H9 (cell line): ENCODE measurements around the gene RC3H2. TPM values are rescaled to one million over a fixed set of nuclear protein-coding genes. Genes with fewer than 3 reads are reported as not detected.

Source experiments
- DNase-seq: peaks from one replicate; pipeline ENCODE4 v3.0.0-alpha.2; 2017
- H2AFZ ChIP-seq: one replicate; pipeline ENCODE4 v1.6.1; 2013; ENCODE audit warnings: mild to moderate bottlenecking, low read length, control low read depth, moderate library complexity
- H2AK5ac ChIP-seq: 2 replicates; pipeline ENCODE4 v1.6.1; 2013; ENCODE audit warnings: low read length, control low read depth, mixed read lengths; ENCODE audit not compliant: insufficient read length
- H2BK120ac ChIP-seq: one replicate; pipeline ENCODE4 v1.6.1; 2013; ENCODE audit warnings: low read depth, mild to moderate bottlenecking, low read length, control low read depth, inconsistent platforms; ENCODE audit not compliant: poor library complexity, severe bottlenecking
- H2BK12ac ChIP-seq: 2 replicates; pipeline ENCODE4 v1.6.1; 2013; ENCODE audit warnings: low read length, control low read depth, mixed read lengths, low read depth; ENCODE audit not compliant: insufficient read length
- H2BK15ac ChIP-seq: 2 replicates; pipeline ENCODE4 v1.6.1; 2013; ENCODE audit warnings: low read depth, low read length, control low read depth
- H2BK20ac ChIP-seq: one replicate; pipeline ENCODE4 v1.6.1; 2013; ENCODE audit warnings: low read depth, mild to moderate bottlenecking, low read length, control low read depth, inconsistent platforms; ENCODE audit not compliant: poor library complexity, severe bottlenecking
- H2BK5ac ChIP-seq: 2 replicates; pipeline ENCODE4 v1.6.1; 2013; ENCODE audit warnings: low read length, control low read depth, mixed read lengths; ENCODE audit not compliant: insufficient read length
- H3K14ac ChIP-seq: 2 replicates; pipeline ENCODE4 v1.6.1; 2013; ENCODE audit warnings: low read length, control low read depth; ENCODE audit not compliant: insufficient read depth
- H3K18ac ChIP-seq: 2 replicates; pipeline ENCODE4 v1.6.1; 2013; ENCODE audit warnings: low read depth, mild to moderate bottlenecking, mixed read lengths, low read length, control low read depth; ENCODE audit not compliant: insufficient read length
- H3K23ac ChIP-seq: 2 replicates; pipeline ENCODE4 v1.6.1; 2013; ENCODE audit warnings: low read length, control low read depth, mixed read lengths, low read depth; ENCODE audit not compliant: insufficient read length
- H3K23me2 ChIP-seq: 2 replicates; pipeline ENCODE4 v1.6.1; 2013; ENCODE audit warnings: low read depth, mild to moderate bottlenecking, mixed read lengths, low read length, control low read depth; ENCODE audit not compliant: insufficient read length, poor library complexity, severe bottlenecking
- H3K27ac ChIP-seq: 2 replicates; pipeline ENCODE4 v1.5.1; 2013; ENCODE audit warnings: low read length, control low read depth, mixed read lengths, low read depth; ENCODE audit not compliant: insufficient read length
- H3K27me3 ChIP-seq: 2 replicates; pipeline ENCODE4 v1.6.1; 2013; ENCODE audit warnings: low read length, control low read depth, inconsistent platforms; ENCODE audit not compliant: insufficient read depth
- H3K4ac ChIP-seq: 2 replicates; pipeline ENCODE4 v1.6.1; 2013; ENCODE audit warnings: low read depth, mild to moderate bottlenecking, control low read depth, inconsistent platforms, low read length, moderate library complexity
- H3K4me1 ChIP-seq: 2 replicates; pipeline ENCODE4 v1.6.1; 2013; ENCODE audit warnings: low read length, control low read depth, inconsistent platforms; ENCODE audit not compliant: insufficient read depth
- H3K4me2 ChIP-seq: 2 replicates; pipeline ENCODE4 v1.6.1; 2013; ENCODE audit warnings: low read length, control low read depth, mixed read lengths; ENCODE audit not compliant: insufficient read length, insufficient read depth
- H3K56ac ChIP-seq: 2 replicates; pipeline ENCODE4 v1.6.1; 2013; ENCODE audit warnings: low read depth, mild to moderate bottlenecking, mixed read lengths, low read length, control low read depth; ENCODE audit not compliant: insufficient read length
- H3K79me1 ChIP-seq: 2 replicates; pipeline ENCODE4 v1.6.1; 2013; ENCODE audit warnings: low read depth, mild to moderate bottlenecking, moderate library complexity, low read length, control low read depth, inconsistent platforms; ENCODE audit not compliant: insufficient read depth, poor library complexity, severe bottlenecking
- H3K79me2 ChIP-seq: 2 replicates; pipeline ENCODE4 v1.6.1; 2013; ENCODE audit warnings: low read length, control low read depth, inconsistent platforms; ENCODE audit not compliant: insufficient read depth
- H3K9ac ChIP-seq: 2 replicates; pipeline ENCODE4 v1.6.1; 2013; ENCODE audit warnings: low read length, control low read depth, mixed read lengths; ENCODE audit not compliant: insufficient read length; ENCODE audit errors: extremely low read depth
- H3K9me3 ChIP-seq: one replicate; pipeline ENCODE4 v1.6.1; 2013; ENCODE audit warnings: low read depth, low read length, inconsistent platforms; ENCODE audit not compliant: control insufficient read depth
- H3T11ph ChIP-seq: one replicate; pipeline ENCODE4 v1.6.1; 2013; ENCODE audit warnings: mild to moderate bottlenecking, low read length, control low read depth, inconsistent platforms
- H4K20me1 ChIP-seq: one replicate; pipeline ENCODE4 v1.6.1; 2013; ENCODE audit not compliant: control insufficient read depth, insufficient read length, insufficient read depth
- H4K5ac ChIP-seq: 2 replicates; pipeline ENCODE4 v1.6.1; 2013; ENCODE audit warnings: low read depth, mild to moderate bottlenecking, mixed read lengths, low read length, control low read depth; ENCODE audit not compliant: insufficient read length
- H4K8ac ChIP-seq: replicated peaks from 2 replicates; pipeline ENCODE4 v1.6.1; 2013; ENCODE audit warnings: low read length, control low read depth, mixed read lengths, low read depth; ENCODE audit not compliant: insufficient read length
- H4K91ac ChIP-seq: 2 replicates; pipeline ENCODE4 v1.6.1; 2013; ENCODE audit warnings: low read depth, mild to moderate bottlenecking, moderate library complexity, mixed read lengths, low read length, control low read depth; ENCODE audit not compliant: insufficient read length
- H3K27ac Mint-ChIP-seq, 3 experiments: 2 replicates in 2 of 3; 3 replicates in 1 of 3; pipeline ENCODE4 v1.8.0; 2020 to 2021; ENCODE audit warnings: mixed read lengths in 3 of 3, mild to moderate bottlenecking in 1 of 3, moderate library complexity in 1 of 3
- H3K27me3 Mint-ChIP-seq: 2 replicates; pipeline ENCODE4 v1.8.0; 2021; ENCODE audit warnings: low read depth, mild to moderate bottlenecking, moderate library complexity, mixed read lengths
- H3K36me3 Mint-ChIP-seq, 3 experiments: 2 replicates in 2 of 3; 3 replicates in 1 of 3; pipeline ENCODE4 v1.8.0; 2020 to 2021; ENCODE audit warnings: low read depth in 3 of 3, mixed read lengths in 3 of 3; ENCODE audit not compliant: insufficient read depth in 1 of 3
- H3K4me1 Mint-ChIP-seq, 2 experiments: 2 replicates each; pipeline ENCODE4 v1.8.0; 2020; ENCODE audit warnings: mixed read lengths in 2 of 2
- H3K4me3 Mint-ChIP-seq, 2 experiments: 2 replicates in 1 of 2; 3 replicates in 1 of 2; pipeline ENCODE4 v1.8.0; 2020 to 2021; ENCODE audit warnings: mild to moderate bottlenecking in 2 of 2, mixed read lengths in 2 of 2, moderate library complexity in 1 of 2
- H3K9me3 Mint-ChIP-seq, 2 experiments: 2 replicates in 1 of 2; 3 replicates in 1 of 2; pipeline ENCODE4 v1.8.0; 2020; ENCODE audit warnings: mild to moderate bottlenecking in 2 of 2, mixed read lengths in 2 of 2, moderate library complexity in 1 of 2
- CTCF ChIP-seq: fragments of 200-600 bp; sonication (generic); conservative IDR thresholded peaks from 3 replicates; pipeline ENCODE4 v1.8.0; 2021; ENCODE audit warnings: antibody characterized with exemption, mild to moderate bottlenecking
- WGBS: extraction: QIAGEN DNeasy Blood & Tissue Kit; methylation state at CpG from one replicate; pipeline ENCODE4 v1.1.7; 2013; ENCODE audit warnings: missing lambda C conversion rate, low lambda C conversion rate, mixed read lengths; ENCODE audit not compliant: insufficient read length; ENCODE audit errors: extremely low coverage; 5-methylcytosine and 5-hydroxymethylcytosine counted together
- total RNA-seq: library from RNA; stranded (reverse); gene quantifications from 2 replicates; pipeline ENCODE4 v1.2.1, GENCODE V29; 2021

RC3H2 gene
- total RNA-seq, 1 experiment from 2014 or later, result 49.0 TPM

- DNase-seq, result no peak
- Mint-ChIP-seq H3K4me1 (peaks cover 0 to 2% of the 10 kb centered on the region in 2 experiments; a peak in 2 of 4 replicates), H3K9me3 (no peaks in the 10 kb centered on the region), H3K27ac (no peak overlapping the region), H3K27me3 (no peaks in the 10 kb centered on the region), H3K4me3 (no peak overlapping the region), H3K36me3 (peaks cover 25 to 63% (median 51%) of the 10 kb centered on the region in 3 experiments; a peak in 6 of 7 replicates)
- H3K9ac ChIP-seq, result no peak overlapping the region
- no peak overlapping the region for H3K27ac ChIP-seq
- H3K4me2 ChIP-seq, result no peak overlapping the region
- H2BK5ac ChIP-seq, result no peak overlapping the region
- H2AFZ ChIP-seq, result no peak overlapping the region
- no peak overlapping the region for H4K91ac ChIP-seq
- H3K18ac ChIP-seq, result no peak overlapping the region
- no peak overlapping the region for H3K14ac ChIP-seq
- H3K9me3 ChIP-seq, result no peaks in the 10 kb centered on the region
- no peak overlapping the region for H3K23ac ChIP-seq
- no peak overlapping the region for H2BK120ac ChIP-seq
- H4K5ac ChIP-seq, result no peak overlapping the region
- no peak overlapping the region for H2AK5ac ChIP-seq
- no peak overlapping the region for H4K8ac ChIP-seq
- no peak for TF ChIP-seq CTCF
- no peak overlapping the region for H3T11ph ChIP-seq
- no peak overlapping the region for H2BK15ac ChIP-seq
- H3K4ac ChIP-seq, result no peak overlapping the region
- no peak overlapping the region for H2BK12ac ChIP-seq
- peaks cover 5% of the 10 kb centered on the region; the same call in 1 of the 2 replicates for H3K79me2 ChIP-seq
- H3K4me1 ChIP-seq, result no peaks in the 10 kb centered on the region
- H4K20me1 ChIP-seq, result no peaks in the 10 kb centered on the region
- H3K23me2 ChIP-seq, result no peaks in the 10 kb centered on the region
- H3K27me3 ChIP-seq, result no peaks in the 10 kb centered on the region
- no CpG with 5 or more reads among the region's 7 CpGs for WGBS
- H3K79me1 ChIP-seq, result peaks cover 5% of the 10 kb centered on the region
- no peak overlapping the region for H3K56ac ChIP-seq
- H2BK20ac ChIP-seq, result no peak overlapping the region
These were observed 83.7 kb downstream of the RC3H2 start for GRCh38 chr9:122821278-122821943.
